SK-N-SH treated with all-trans-retinoic acid at 6 μM for 48 hours (cell line): ENCODE measurements around the gene PLET1.

Source experiments
- ATAC-seq: fragments of 200-7000 bp; cut with Tn5 transposase; 3 replicates; pipeline ENCODE4 v1.9.1; 2020; ENCODE audit warnings: mild to moderate bottlenecking, moderate library complexity
- ARNTL ChIP-seq: fragments of 450-650 bp; formaldehyde crosslinking; IDR thresholded peaks from 2 replicates; pipeline ENCODE4 v1.5.0; 2020; ENCODE audit warnings: low read depth, mild to moderate bottlenecking, moderate library complexity, borderline replicate concordance
- BACH2 ChIP-seq: fragments of 250-450 bp; sonication (Bioruptor Pico); IDR thresholded peaks from 2 replicates; pipeline ENCODE4 v1.9.0; 2021; ENCODE audit warnings: mild to moderate bottlenecking, borderline replicate concordance
- CSDC2 ChIP-seq: fragments of 250-450 bp; sonication (Bioruptor Pico); IDR thresholded peaks from 2 replicates; pipeline ENCODE4 v1.5.0; 2020; ENCODE audit warnings: mild to moderate bottlenecking, moderate library complexity
- ESRRG ChIP-seq: fragments of 250-450 bp; sonication (Bioruptor Pico); IDR thresholded peaks from 2 replicates; pipeline ENCODE4 v1.6.1; 2021; ENCODE audit warnings: mild to moderate bottlenecking
- OSR1 ChIP-seq: fragments of 250-450 bp; sonication (Bioruptor Pico); IDR thresholded peaks from 2 replicates; pipeline ENCODE4 v1.8.0; 2022; ENCODE audit warnings: moderate library complexity, mild to moderate bottlenecking, inconsistent platforms
- PATZ1 ChIP-seq: fragments of 250-450 bp; sonication (Bioruptor Pico); IDR thresholded peaks from 2 replicates; pipeline ENCODE4 v1.8.0; 2020; ENCODE audit warnings: mild to moderate bottlenecking, moderate library complexity, borderline replicate concordance
- RARB ChIP-seq: fragments of 250-450 bp; sonication (Bioruptor Pico); IDR thresholded peaks from 2 replicates; pipeline ENCODE4 v1.8.0; 2021; ENCODE audit warnings: mild to moderate bottlenecking, moderate library complexity
- SNAI2 ChIP-seq: fragments of 250-450 bp; sonication (Bioruptor Pico); IDR thresholded peaks from 2 replicates; pipeline ENCODE4 v1.5.0; 2020; ENCODE audit warnings: mild to moderate bottlenecking, moderate library complexity
- TCF4 ChIP-seq: fragments of 250-450 bp; sonication (Bioruptor Pico); IDR thresholded peaks from 2 replicates; pipeline ENCODE4 v1.8.0; 2021; ENCODE audit warnings: mild to moderate bottlenecking, moderate library complexity, borderline replicate concordance
- TOX ChIP-seq: fragments of 250-450 bp; sonication (Bioruptor Pico); IDR thresholded peaks from 2 replicates; pipeline ENCODE4 v1.8.0; 2021; ENCODE audit warnings: mild to moderate bottlenecking, moderate library complexity, borderline replicate concordance
- ZFP3 ChIP-seq: fragments of 250-450 bp; sonication (Bioruptor Pico); IDR thresholded peaks from 2 replicates; pipeline ENCODE4 v1.5.0; 2020; ENCODE audit warnings: mild to moderate bottlenecking, moderate library complexity
- ZFP30 ChIP-seq: fragments of 450-650 bp; formaldehyde crosslinking; IDR thresholded peaks from 2 replicates; pipeline ENCODE4 v1.5.0; 2022; ENCODE audit warnings: mild to moderate bottlenecking, moderate library complexity
- ZNF565 ChIP-seq: fragments of 450-650 bp; formaldehyde crosslinking; conservative IDR thresholded peaks from 2 replicates; pipeline ENCODE4 v1.5.0; 2020; ENCODE audit warnings: low read depth, mild to moderate bottlenecking, moderate library complexity
- ZNF70 ChIP-seq: fragments of 450-650 bp; formaldehyde crosslinking; IDR thresholded peaks from 2 replicates; pipeline ENCODE4 v1.5.0; 2020; ENCODE audit warnings: mild to moderate bottlenecking, moderate library complexity
- ZNF8 ChIP-seq: fragments of 450-650 bp; formaldehyde crosslinking; IDR thresholded peaks from 2 replicates; pipeline ENCODE4 v1.5.0; 2020; ENCODE audit warnings: mild to moderate bottlenecking, moderate library complexity
- TF ChIP-seq, protein P1 (sequence below): fragments of 250-450 bp; sonication (Bioruptor Pico); IDR thresholded peaks from 2 replicates; pipeline ENCODE4 v1.8.0; 2021; ENCODE audit warnings: low read depth, mild to moderate bottlenecking, moderate library complexity, borderline replicate concordance
- TF ChIP-seq, protein P2 (sequence below): fragments of 250-450 bp; sonication (Bioruptor Pico); IDR thresholded peaks from 2 replicates; pipeline ENCODE4 v1.5.0; 2020; ENCODE audit warnings: mild to moderate bottlenecking, moderate library complexity

The PLET1 gene, protein sequence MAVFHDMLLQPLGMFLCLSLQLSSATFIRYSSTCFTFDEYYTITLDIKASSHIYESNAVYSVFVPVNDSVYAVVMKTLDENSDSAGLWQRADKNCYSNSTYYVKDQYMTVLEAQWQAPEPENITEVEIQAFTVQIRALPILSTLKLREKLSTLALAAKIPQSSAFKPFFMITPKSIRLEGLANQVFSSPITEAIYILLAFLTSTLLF

GRCh38 chr11:112260490-112260889 is at the start of gene PLET1:
TSS of gene PLET1 (minus strand) at chr11:112260860. CDS start at chr11:112260589, 271 bp downstream.
- TF ChIP-seq ZNF70, result no peak
- TF ChIP-seq PATZ1 (CRISPR knock-in tag), result no peak
- TF ChIP-seq CSDC2, result no peak
- no peak for TF ChIP-seq ZNF565 (CRISPR knock-in tag)
- TF ChIP-seq SNAI2 (CRISPR knock-in tag), result no peak
- TF ChIP-seq RARB, result no peak
- no peak for TF ChIP-seq TOX (CRISPR knock-in tag)
- no peak for ATAC-seq

GRCh38 chr11:112310419-112310818 is 49.8 kb upstream of the PLET1 start:
- TF ChIP-seq TOX (CRISPR knock-in tag), result no peak
- TF ChIP-seq, protein P1, sequence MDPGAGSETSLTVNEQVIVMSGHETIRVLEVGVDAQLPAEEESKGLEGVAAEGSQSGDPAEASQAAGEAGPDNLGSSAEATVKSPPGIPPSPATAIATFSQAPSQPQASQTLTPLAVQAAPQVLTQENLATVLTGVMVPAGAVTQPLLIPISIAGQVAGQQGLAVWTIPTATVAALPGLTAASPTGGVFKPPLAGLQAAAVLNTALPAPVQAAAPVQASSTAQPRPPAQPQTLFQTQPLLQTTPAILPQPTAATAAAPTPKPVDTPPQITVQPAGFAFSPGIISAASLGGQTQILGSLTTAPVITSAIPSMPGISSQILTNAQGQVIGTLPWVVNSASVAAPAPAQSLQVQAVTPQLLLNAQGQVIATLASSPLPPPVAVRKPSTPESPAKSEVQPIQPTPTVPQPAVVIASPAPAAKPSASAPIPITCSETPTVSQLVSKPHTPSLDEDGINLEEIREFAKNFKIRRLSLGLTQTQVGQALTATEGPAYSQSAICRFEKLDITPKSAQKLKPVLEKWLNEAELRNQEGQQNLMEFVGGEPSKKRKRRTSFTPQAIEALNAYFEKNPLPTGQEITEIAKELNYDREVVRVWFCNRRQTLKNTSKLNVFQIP (CRISPR knock-in tag), result no peak
- no peak for TF ChIP-seq BACH2 (CRISPR knock-in tag)
- TF ChIP-seq CSDC2, result no peak
- no peak for ATAC-seq

- TF ChIP-seq TOX (CRISPR knock-in tag), result no peak
- TF ChIP-seq, all 23 proteins: peak for 0
- ATAC-seq, result no peak
Measured at GRCh38 chr11:112308651-112309050, 48.0 kb upstream of the PLET1 start.

GRCh38 chr11:112307616-112308015 is 47.0 kb upstream of the PLET1 start:
- TF ChIP-seq ZFP3 (CRISPR knock-in tag) (no peak), ZNF8 (CRISPR knock-in tag) (no peak), OSR1 (CRISPR knock-in tag) (no peak), ESRRG (CRISPR knock-in tag) (no peak), ARNTL (no peak), ZNF70 (no peak), ZNF565 (CRISPR knock-in tag) (no peak)
- no peak for ATAC-seq

DNA sequence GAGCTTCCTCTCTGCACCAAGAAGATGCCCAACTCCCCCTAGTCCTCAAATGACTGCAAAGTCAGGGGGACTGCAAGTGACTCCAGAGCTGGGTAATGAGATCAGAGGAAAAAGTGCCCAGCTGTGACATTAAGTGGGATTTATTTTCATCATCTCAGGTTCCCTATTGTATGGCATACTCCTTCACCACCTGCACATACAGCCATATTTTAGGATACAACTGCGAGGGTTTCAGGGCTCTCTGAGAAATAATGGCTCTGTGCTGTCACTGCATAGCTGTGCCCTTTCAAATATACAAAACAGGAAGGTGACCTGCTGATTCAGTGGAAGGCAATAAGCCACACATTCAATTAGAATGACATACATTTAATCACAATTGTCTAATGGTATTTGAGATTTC is 45.6 kb upstream of the PLET1 start:
- no peak; the same call in 2 of the 3 replicates for ATAC-seq
- TF ChIP-seq, protein P2, sequence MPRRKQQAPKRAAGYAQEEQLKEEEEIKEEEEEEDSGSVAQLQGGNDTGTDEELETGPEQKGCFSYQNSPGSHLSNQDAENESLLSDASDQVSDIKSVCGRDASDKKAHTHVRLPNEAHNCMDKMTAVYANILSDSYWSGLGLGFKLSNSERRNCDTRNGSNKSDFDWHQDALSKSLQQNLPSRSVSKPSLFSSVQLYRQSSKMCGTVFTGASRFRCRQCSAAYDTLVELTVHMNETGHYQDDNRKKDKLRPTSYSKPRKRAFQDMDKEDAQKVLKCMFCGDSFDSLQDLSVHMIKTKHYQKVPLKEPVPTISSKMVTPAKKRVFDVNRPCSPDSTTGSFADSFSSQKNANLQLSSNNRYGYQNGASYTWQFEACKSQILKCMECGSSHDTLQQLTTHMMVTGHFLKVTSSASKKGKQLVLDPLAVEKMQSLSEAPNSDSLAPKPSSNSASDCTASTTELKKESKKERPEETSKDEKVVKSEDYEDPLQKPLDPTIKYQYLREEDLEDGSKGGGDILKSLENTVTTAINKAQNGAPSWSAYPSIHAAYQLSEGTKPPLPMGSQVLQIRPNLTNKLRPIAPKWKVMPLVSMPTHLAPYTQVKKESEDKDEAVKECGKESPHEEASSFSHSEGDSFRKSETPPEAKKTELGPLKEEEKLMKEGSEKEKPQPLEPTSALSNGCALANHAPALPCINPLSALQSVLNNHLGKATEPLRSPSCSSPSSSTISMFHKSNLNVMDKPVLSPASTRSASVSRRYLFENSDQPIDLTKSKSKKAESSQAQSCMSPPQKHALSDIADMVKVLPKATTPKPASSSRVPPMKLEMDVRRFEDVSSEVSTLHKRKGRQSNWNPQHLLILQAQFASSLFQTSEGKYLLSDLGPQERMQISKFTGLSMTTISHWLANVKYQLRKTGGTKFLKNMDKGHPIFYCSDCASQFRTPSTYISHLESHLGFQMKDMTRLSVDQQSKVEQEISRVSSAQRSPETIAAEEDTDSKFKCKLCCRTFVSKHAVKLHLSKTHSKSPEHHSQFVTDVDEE, result no peak
- TF ChIP-seq ZFP30 (CRISPR knock-in tag) (no peak), ZFP3 (CRISPR knock-in tag) (no peak), ARNTL (no peak), ZNF70 (no peak), CSDC2 (no peak), RARB (no peak), ZNF565 (CRISPR knock-in tag) (no peak), PATZ1 (CRISPR knock-in tag) (no peak), TCF4 (CRISPR knock-in tag) (no peak), ZNF8 (CRISPR knock-in tag) (no peak)
- TF ChIP-seq, protein P1 (CRISPR knock-in tag), result no peak
- TF ChIP-seq, all 23 proteins: peak for 0
